Neural cell (in vitro differentiated cells): ENCODE data around the gene PRKCZ.

ENCODE experiments used
- EP300 ChIP-seq: fragments of 450-650 bp; conservative IDR thresholded peaks from 2 replicates; pipeline ENCODE4 v1.6.1; 2014; ENCODE audit warnings: antibody characterized with exemption, mild to moderate bottlenecking, moderate library complexity; ENCODE audit not compliant: poor library complexity, severe bottlenecking
- TF ChIP-seq, protein P1 (sequence below): fragments of 450-650 bp; IDR thresholded peaks from 2 replicates; pipeline ENCODE4 v1.5.1; 2014; ENCODE audit warnings: antibody characterized with exemption, mild to moderate bottlenecking, moderate library complexity; ENCODE audit not compliant: poor library complexity, severe bottlenecking

DNA sequence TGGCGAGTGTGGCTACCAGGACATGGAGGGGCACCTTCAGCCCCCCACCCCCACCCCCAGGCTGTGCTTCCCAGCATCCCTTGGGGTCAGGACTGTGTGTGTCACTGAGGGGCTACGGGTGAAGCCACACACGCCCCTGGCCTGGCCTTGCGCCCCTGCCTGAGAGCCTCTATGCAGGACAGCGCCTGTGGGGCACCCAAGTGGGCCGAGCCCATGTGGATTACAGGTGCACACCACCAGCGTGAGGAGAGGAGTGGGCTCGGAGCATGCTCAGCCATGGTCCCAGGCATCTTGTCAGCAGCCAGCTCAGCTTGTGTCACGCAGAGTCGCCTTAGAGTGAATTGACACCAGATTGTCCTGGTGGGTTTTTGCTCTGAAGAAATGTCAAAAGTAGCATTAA, 116.5 kb downstream of the PRKCZ start:
- TF ChIP-seq, protein P1, sequence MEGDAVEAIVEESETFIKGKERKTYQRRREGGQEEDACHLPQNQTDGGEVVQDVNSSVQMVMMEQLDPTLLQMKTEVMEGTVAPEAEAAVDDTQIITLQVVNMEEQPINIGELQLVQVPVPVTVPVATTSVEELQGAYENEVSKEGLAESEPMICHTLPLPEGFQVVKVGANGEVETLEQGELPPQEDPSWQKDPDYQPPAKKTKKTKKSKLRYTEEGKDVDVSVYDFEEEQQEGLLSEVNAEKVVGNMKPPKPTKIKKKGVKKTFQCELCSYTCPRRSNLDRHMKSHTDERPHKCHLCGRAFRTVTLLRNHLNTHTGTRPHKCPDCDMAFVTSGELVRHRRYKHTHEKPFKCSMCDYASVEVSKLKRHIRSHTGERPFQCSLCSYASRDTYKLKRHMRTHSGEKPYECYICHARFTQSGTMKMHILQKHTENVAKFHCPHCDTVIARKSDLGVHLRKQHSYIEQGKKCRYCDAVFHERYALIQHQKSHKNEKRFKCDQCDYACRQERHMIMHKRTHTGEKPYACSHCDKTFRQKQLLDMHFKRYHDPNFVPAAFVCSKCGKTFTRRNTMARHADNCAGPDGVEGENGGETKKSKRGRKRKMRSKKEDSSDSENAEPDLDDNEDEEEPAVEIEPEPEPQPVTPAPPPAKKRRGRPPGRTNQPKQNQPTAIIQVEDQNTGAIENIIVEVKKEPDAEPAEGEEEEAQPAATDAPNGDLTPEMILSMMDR: no peak
- TF ChIP-seq EP300: no peak
